ENCODE results near the gene CBX1.
A peak's percentile ranks its signal among the peaks of the same experiment; 100 is the strongest.

The CBX1 gene

DNA sequence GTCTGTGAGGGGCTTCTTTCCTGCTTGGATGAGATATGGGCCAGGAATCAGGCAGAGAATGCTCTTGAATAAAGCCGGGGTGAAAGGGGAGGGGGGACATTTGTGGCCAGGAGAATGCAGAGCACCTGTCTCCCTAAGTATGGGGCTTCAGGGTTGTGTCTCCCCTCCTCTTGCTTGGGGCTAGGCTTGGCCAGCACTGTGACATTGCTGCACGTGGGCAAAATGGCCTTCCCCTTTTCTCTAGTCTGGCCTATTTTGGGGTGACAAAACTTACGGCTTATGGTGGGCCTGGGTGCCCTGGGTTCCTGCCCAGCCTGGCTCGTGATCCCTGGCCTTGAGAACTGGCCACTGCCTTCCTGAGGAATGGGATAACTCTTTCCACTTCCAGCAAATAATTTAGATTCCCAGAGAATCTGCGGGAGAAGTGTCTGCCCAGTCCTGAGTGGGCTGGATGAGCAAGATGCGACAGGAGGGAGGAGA lies 47.5 kb downstream of the CBX1 start:
- Histone ChIP-seq H3K4me2 (peak overlapping the region; percentile 69 to 96 (median 86); a peak in 20 of 22 replicates), H3K4me3 (peak overlapping the region in 3 of 10 experiments; percentile 75 to 81 (median 78); a peak in 6 of 20 replicates), H3K36me3 (peaks cover 73 to 87% (median 83%) of the 10 kb centered on the region in 11 experiments), H3K27me3 (no peaks in the 10 kb centered on the region), H3K9me3 (replicated peaks in 1 of 11) (no peaks in the 10 kb centered on the region), H3K9ac (peak overlapping the region in 10 of 11 experiments; percentile 11 to 96 (median 92); a peak in 16 of 22 replicates), H4K20me1 (peaks cover 74 to 100% (median 88%) of the 10 kb centered on the region in 11 experiments), H3K4me1 (peaks cover 66 to 94% (median 72%) of the 10 kb centered on the region in 10 experiments), H3K27ac (peak overlapping the region in 6 of 11 experiments; percentile 12 to 96 (median 46); a peak in 10 of 22 replicates)
- TF ChIP-seq Cebpa-rat (IDR thresholded peaks at IDR 0.05): no peak

DNA sequence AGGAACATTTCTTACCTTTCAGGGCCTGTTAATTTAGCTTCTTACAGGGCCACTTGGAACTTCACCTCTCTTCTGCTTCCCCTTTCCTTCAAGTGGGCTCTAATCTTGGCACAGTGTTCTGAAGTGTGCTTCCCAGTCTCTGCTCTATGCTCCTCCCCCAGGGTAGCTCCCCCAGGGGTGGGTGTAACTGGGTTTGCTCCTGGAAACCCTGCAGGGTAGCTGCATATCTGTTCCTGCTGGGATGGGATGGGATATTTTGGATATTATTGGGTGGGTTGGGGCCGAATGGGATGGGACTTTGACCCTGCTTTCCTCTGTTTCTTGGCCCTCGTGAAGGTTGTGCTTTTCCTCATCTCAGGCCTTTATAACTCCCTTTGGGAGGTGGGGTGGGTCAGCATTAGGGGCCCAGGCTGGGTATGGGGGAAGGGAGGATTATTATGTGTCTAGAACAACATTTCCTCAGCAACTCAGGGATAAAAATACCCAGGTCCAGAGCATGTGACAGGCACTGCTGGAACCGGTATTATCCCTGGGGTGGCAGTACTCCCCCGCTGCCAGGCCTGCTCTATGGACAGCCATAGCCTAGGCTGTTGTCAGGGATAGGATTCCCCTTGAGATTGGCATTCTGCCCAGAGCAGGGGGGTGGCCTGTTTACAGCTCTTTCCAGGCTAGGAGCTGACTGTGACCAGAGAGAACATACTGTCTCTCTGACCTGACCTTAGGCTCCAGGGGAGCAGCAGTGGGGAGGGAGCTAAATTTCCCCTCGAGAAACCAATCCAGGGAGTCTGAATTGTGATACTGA lies 48.1 kb downstream of the CBX1 start:
- no peaks in the 10 kb centered on the region for H3K9me3 ChIP-seq (replicated peaks in 1 of 11)
- peak overlapping the region; percentile 69 to 96 (median 86) for H3K4me2 ChIP-seq
- H3K9ac ChIP-seq: peak overlapping the region in 10 of 11 experiments; percentile 24 to 96 (median 92); a peak in 20 of 22 replicates
- no peak for TF ChIP-seq Cebpa-rat (IDR thresholded peaks at IDR 0.05)
- H3K4me3 ChIP-seq: peak overlapping the region in 5 of 10 experiments; percentile 15 to 81 (median 75); a peak in 7 of 20 replicates
- peak overlapping the region in 7 of 11 experiments; percentile 12 to 96 (median 45); a peak in 10 of 22 replicates for H3K27ac ChIP-seq
- peaks cover 66 to 81% (median 77%) of the 10 kb centered on the region in 11 experiments for H3K36me3 ChIP-seq
- H3K27me3 ChIP-seq: no peaks in the 10 kb centered on the region
- peaks cover 66 to 88% (median 72%) of the 10 kb centered on the region in 10 experiments for H3K4me1 ChIP-seq
- peaks cover 69 to 95% (median 82%) of the 10 kb centered on the region in 11 experiments for H4K20me1 ChIP-seq

DNA sequence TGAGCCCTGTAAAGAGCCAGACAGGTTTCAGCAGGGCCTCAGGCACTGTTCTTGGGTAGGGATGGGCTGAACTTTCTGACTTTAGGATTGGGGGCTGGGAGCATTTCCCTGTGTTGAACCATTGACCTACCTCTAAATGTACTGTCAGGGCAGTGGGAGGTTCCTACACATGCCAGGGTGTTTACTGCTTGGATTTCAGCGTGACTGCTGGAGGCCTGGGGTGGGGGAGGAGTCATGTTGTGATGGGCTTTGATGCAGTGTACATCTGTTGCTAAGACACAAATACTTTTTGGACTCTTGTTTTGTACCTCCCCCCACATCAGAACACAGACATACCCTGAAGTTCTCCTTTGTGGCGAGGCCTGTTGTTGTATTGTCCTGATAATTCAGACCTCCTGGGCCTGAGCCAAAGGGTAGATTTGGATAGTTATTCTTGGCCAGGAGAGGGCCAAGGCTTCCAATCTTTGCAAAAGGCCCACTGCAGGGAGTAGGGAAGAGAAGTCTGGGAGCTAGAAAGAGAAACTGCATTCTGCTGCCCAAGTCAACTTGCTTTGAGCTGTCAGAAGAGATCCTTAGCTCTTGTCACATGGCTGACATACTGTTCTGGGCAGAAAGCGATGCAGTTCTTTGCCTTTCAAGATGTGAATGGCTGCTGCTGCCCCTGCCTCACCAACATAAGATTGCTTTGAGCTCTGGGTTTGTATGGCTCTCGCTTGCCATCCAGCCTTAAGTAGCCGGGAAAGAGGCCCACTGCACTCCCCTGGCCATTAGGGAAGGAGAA lies 49.4 kb downstream of the CBX1 start:
- no peak for TF ChIP-seq Cebpa-rat (IDR thresholded peaks at IDR 0.05)
- H3K4me1 ChIP-seq: peaks cover 74 to 82% (median 76%) of the 10 kb centered on the region in 10 experiments
- peak overlapping the region in 4 of 11 experiments; percentile 18 to 96 (median 70); a peak in 6 of 22 replicates for H3K27ac ChIP-seq
- no peaks in the 10 kb centered on the region for H3K9me3 ChIP-seq (replicated peaks in 1 of 11)
- H3K27me3 ChIP-seq: no peaks in the 10 kb centered on the region
- peaks cover 54 to 68% (median 64%) of the 10 kb centered on the region in 11 experiments for H3K36me3 ChIP-seq
- H3K4me3 ChIP-seq: peak overlapping the region in 4 of 10 experiments; percentile 22 to 81 (median 76); a peak in 8 of 20 replicates
- H3K4me2 ChIP-seq: peak overlapping the region; percentile 69 to 96 (median 86)
- H3K9ac ChIP-seq: peak overlapping the region; percentile 1 to 96 (median 91); a peak in 18 of 22 replicates
- peaks cover 61 to 82% (median 71%) of the 10 kb centered on the region in 11 experiments for H4K20me1 ChIP-seq

DNA sequence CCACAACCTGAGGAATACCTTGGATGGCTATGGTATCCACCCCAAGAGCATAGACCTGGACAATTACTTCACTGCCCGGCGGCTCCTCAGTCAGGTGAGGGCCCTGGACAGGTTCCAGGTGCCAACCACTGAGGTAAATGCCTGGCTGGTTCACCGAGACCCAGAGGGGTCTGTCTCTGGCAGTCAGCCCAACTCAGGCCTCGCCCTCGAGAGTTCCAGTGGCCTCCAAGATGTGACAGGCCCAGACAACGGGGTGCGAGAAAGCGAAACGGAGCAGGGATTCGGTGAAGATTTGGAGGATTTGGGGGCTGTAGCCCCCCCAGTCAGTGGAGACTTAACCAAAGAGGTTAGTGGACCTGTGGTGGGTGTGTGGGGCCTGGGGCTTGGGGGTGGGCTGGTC lies 50.0 kb downstream of the CBX1 start:
- H3K4me2 ChIP-seq: peak overlapping the region; percentile 69 to 96 (median 86)
- no peaks in the 10 kb centered on the region for H3K9me3 ChIP-seq (replicated peaks in 1 of 11)
- TF ChIP-seq Cebpa-rat (IDR thresholded peaks at IDR 0.05): no peak
- peak overlapping the region in 10 of 11 experiments; percentile 65 to 97 (median 92); a peak in 15 of 22 replicates for H3K9ac ChIP-seq
- H4K20me1 ChIP-seq: peaks cover 57 to 76% (median 65%) of the 10 kb centered on the region in 11 experiments
- H3K27ac ChIP-seq: peak overlapping the region in 5 of 11 experiments; percentile 12 to 96 (median 47); a peak in 8 of 22 replicates
- peaks cover 48 to 62% (median 58%) of the 10 kb centered on the region in 11 experiments for H3K36me3 ChIP-seq
- peak overlapping the region in 4 of 10 experiments; percentile 44 to 81 (median 76); a peak in 10 of 20 replicates for H3K4me3 ChIP-seq
- H3K4me1 ChIP-seq: peaks cover 74 to 83% (median 80%) of the 10 kb centered on the region in 10 experiments
- H3K27me3 ChIP-seq: no peaks in the 10 kb centered on the region

DNA sequence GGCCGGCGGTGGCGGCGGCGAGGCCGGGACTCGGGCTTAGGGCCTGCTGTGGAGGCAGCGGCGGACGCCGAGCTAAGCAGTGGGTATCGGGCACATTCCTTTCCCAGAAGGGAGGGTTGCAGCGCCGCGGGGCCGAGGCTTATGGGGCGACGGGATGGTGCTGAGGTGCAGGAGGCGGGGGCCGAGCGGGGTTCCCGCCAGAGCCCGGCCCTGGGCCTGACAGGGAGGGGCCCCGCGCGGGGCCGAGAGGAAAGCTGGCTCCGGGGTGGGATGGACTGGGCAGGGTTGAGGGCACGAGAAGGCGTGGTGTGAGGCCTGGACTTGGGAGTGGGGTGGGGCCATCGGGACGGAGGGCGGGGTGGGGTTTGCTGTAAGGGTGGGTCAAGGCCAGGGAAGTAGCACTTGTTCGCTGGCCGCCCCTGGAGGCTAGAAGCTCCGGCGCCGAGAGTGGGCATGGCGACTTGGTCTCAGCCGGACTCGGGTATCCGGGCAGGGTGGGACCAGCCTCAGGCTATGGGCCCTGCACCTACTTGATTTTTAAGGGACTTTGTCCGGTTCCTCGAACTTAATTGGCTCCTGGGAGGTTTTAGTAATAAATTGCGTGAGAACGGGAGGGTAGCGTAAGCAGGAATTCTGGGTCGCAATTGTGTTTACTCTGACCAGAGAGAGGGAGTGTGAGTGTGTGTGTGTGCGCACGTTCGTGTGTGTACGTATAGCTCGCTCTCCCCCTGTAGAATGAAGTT lies 52.7 kb downstream of the CBX1 start:
- Histone ChIP-seq H3K9ac (peak overlapping the region; percentile 88 to 97 (median 93)), H3K9me3 (replicated peaks in 1 of 11) (no peaks in the 10 kb centered on the region), H3K4me1 (peaks cover 57 to 75% (median 66%) of the 10 kb centered on the region in 10 experiments), H4K20me1 (peaks cover 30 to 49% (median 40%) of the 10 kb centered on the region in 11 experiments), H3K36me3 (peaks cover 27 to 37% (median 33%) of the 10 kb centered on the region in 11 experiments), H3K4me2 (peak overlapping the region; percentile 69 to 96 (median 86)), H3K4me3 (peak overlapping the region; percentile 75 to 93 (median 81)), H3K27ac (peak overlapping the region; percentile 87 to 96 (median 93)), H3K27me3 (no peaks in the 10 kb centered on the region)
- no peak for TF ChIP-seq Cebpa-rat (IDR thresholded peaks at IDR 0.05)

DNA sequence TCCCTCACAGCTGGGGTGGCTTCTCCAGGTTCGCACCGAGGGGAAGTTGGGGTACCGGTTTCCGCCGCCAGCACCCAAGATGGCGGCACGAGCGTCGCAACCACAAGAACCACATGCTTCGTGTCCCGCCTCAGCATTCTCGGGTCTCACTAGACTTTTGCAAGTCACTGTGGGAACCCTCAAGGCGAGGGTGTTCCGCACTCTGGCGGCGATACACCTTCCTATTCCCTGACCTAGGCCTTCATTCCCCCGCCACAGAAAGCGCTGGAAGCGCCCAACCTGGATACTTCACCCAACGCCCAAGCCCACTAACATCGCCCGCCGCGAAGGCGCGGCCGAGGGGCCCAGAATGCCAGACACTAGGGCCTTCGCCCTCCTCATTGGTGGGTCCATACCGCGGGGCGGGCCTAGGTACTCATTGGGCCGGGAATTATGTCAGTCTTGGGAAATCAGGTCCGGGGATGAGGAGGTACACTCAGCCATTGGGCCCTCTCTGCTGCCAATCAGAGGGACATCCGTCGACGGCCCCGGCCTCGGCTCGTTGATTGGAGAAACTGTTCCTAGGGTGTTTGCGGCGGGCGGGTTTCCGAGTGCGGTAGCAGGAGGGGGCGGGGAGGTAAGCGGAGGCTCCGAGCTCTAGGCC lies 53.4 kb downstream of the CBX1 start, which contains the start of gene NFE2L1:
Gene NFE2L1 (plus strand): TSS at position 619 of the 643 bp plus-strand sequence. CDS start 2,760 bp downstream, outside the sequence.
- Histone ChIP-seq H3K9me3 (replicated peaks in 1 of 11) (no peaks in the 10 kb centered on the region), H3K36me3 (peaks cover 24 to 30% (median 26%) of the 10 kb centered on the region in 11 experiments), H3K27me3 (no peaks in the 10 kb centered on the region), H3K9ac (peak within 1 kb of the TSS; percentile 88 to 97 (median 93)), H3K27ac (peak within 1 kb of the TSS; percentile 87 to 96 (median 93)), H3K4me1 (peaks cover 50 to 75% (median 66%) of the 10 kb centered on the region in 10 experiments), H4K20me1 (peaks cover 23 to 42% (median 33%) of the 10 kb centered on the region in 11 experiments; a peak in 21 of 22 replicates), H3K4me2 (peak within 1 kb of the TSS; percentile 82 to 96 (median 92)), H3K4me3 (peak within 1 kb of the TSS; percentile 75 to 93 (median 81))
- no peak for TF ChIP-seq Cebpa-rat (IDR thresholded peaks at IDR 0.05)

DNA sequence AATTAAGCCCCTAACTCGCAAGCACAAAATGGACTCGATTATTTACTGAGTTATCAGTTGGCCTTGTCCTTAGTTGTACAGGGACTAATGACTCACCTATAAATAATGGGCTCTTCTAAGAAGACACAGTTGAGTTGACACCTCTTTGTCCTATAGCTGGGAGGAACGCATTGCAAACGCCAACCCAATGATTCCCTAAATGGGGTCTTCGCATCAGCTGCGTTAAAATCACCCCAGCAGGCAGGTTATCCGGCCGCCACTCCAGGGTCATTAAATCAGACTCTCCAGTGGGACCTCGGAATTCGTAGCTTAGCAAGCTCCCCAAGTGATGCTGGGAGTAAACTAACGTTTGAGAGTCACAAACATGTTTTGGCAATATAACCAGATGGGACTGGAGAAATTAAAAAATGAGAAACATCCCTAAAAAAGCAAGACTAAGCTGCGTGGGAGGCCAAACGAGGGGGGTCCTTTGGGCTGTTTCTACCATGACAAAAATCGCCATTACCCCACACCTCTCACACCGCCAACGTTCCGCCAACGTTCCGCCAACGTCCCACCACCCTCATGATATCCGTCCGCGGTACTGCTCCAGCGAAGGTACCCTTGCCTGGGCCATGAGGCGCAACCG lies 54.1 kb downstream of the CBX1 start:
- Histone ChIP-seq H3K4me2 (peak overlapping the region; percentile 75 to 94 (median 89)), H3K9me3 (replicated peaks in 1 of 11) (no peaks in the 10 kb centered on the region), H3K4me1 (peaks cover 44 to 72% (median 62%) of the 10 kb centered on the region in 10 experiments), H3K36me3 (peaks cover 17 to 23% (median 20%) of the 10 kb centered on the region in 11 experiments), H4K20me1 (peaks cover 17 to 36% (median 26%) of the 10 kb centered on the region in 11 experiments; a peak in 20 of 22 replicates), H3K27ac (peak overlapping the region; percentile 87 to 96 (median 93)), H3K27me3 (no peaks in the 10 kb centered on the region), H3K4me3 (peak overlapping the region; percentile 75 to 93 (median 81)), H3K9ac (peak overlapping the region; percentile 88 to 97 (median 93))
- TF ChIP-seq Cebpa-rat (IDR thresholded peaks at IDR 0.05): no peak

All from BLaER1 treated with 17β-estradiol and CSF1 and Interleukin-3, amounts not matched to agents 10 nM and 100 nM (cell line).